ENCODE measurements around the gene MS4A7.

DNA sequence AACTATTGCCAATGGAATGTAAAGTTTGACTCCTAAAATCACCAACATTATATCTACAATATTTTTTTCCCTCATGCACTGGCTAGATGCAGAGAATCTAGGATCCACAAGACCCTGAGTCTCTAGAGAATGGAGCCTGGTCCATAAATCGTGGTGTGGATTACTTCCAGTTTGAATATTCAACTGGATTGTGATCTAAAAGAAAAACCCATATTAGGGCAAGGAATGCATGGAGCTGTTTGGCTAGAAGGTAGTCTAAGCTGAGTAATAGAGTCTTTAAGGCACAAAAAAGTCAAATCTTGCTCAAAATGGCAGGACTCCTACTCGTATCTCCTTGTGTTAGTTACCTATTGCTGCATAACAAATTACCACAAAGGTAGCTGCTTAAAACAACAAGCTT is 41.7 kb downstream of the MS4A7 start:
- TF ChIP-seq POLR2AphosphoS5 (IDR thresholded peaks at IDR 0.05; ENCODE audit: borderline replicate concordance, low read depth, low read length) (no peak), EZH2 (IDR thresholded peaks at IDR 0.05) (no peak), FOXP2 (optimal IDR thresholded peaks at IDR 0.05; ENCODE audit: control extremely low read depth, extremely low read length, insufficient read depth) (no peak)

Data from SK-N-MC (cell line).